HG02981 (cell line): ENCODE results near the gene ITGB3BP.
"Not testable (repeated sequence)": the region's sequence is repeated elsewhere in the genome, so short reads cannot be mapped to it uniquely, and the experiment has no call there.

Experiments used
- ATAC-seq: cut with Tn5 transposase; IDR thresholded peaks from one replicate; pipeline ENCODE4 v1.9.1; 2021; ENCODE audit warnings: mild to moderate bottlenecking, moderate library complexity; ENCODE audit not compliant: unreplicated experiment

The ITGB3BP gene

DNA sequence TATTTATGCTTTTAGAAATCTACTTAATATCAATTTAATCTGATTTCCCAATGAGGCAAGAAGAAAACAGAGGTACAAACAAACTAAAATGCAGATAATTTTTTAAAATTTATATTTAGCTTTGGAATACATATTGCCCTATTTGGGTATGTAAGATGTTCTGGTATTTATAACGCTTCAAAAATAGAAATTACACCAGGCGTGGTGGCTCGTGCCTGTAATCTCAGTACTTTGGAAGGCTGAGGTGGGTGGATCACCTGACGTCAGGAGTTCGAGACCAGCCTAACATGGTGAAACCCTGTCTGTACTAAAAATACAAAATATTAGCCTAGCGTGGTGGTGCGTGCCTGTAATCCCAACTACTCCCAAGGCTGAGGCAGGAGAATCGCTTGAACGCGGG lies 13.3 kb downstream of the ITGB3BP start:
- ATAC-seq: no peak

DNA sequence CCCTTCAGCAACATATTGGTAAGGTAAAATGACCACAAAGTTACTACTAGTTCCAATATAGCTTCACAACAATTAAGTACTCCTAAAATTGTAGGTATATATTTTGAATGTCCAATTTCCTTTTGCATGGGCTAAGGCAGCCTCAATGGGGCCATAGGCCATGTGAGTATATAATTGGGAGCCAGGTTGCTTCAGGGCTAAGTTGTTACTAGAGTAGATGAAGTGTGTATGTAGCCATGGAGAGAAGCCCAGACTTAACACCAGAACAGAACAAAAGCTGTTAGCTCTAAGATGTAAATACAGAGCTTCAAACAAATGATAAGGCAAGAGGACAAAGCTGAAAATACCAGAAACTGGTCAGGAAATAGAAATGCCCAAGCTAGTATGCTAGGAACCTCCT lies 16.2 kb downstream of the ITGB3BP start:
- ATAC-seq: no peak

DNA sequence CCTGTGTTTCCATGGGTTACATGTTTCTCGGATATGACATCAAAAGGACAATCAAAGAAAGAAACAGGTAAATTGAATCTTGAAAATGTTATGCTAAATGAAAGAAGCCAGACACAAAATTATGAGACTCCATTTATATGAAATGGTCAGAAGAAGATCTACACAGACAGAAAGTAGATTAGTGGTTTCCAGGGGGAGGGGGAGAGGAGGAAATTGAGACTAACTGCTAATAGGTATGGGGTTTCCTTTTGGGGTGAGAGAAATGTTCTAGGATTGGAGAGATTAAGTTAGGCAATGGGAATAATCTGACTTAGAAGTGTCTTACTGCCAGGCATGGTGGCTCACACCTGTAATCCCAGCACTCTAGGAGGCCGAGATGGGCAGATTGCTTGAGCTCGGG lies 21.8 kb downstream of the ITGB3BP start:
- ATAC-seq: no peak

DNA sequence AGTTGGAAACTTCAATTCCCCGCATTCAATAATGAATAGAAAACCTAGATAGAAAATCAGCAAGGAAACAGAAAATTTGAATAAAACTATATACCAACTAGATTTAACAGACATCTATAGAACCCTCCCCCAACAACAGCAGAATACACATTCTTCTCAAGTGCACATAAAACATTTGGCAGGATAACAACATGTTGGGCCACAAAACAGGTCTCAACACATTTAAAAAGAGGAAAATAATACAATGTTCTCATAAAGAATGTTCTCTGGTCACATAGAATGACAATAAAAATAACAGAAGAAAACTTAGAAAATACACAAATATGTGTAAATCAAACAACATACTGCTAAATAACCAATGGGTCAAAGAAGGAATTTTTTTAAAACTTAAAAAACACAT lies 24.9 kb downstream of the ITGB3BP start:
- no peak for ATAC-seq

DNA sequence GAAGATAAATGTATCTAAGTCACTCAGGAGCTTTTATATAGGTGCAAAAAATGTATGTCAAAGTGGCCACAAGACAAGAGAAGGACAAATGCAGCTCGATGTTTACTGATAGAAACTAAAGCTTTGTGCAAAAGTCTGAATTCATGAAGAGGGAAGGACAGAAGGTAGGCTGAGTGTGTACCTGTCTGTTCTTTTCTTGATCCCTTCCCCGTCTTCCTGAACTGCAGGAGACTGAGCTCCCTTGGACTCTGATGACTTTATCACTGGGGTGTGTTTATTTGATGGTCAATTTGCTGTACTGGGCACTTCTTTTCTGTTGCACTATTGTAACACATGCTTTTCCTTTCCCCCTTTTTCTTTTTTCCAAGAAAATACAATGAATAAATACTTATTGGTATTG lies 25.4 kb downstream of the ITGB3BP start:
- ATAC-seq: no peak

DNA sequence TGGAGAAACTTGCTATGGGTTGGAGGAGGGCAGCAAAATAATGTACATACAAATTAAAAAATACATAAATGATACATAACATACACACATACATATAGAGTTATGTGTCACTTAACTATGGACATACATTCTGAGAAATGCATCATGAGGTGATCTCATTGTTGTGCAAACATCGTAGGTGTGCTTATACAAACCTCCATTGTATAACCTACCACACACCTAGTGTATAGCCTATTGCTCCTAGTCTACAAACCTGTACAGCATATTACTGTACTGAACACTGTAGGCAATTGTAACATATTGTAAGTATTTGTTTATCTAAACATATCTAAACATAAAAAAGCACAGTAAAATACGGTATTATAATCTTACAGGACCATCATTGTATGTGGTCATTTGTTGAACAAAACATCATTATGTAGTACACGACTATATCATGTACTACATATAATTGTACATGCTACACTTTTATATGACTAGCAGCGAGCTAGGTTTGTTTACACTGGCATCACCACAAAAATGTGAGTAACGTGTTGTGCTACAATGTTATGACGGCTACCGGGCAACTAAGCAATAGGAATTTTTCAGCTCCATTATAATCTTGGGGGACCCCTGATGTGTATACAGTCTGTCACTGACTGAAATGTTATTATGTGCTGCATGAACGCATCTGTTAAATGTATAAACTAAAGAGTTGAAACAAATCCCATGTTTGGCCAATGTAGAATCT lies 35.5 kb downstream of the ITGB3BP start:
- no peak for ATAC-seq

DNA sequence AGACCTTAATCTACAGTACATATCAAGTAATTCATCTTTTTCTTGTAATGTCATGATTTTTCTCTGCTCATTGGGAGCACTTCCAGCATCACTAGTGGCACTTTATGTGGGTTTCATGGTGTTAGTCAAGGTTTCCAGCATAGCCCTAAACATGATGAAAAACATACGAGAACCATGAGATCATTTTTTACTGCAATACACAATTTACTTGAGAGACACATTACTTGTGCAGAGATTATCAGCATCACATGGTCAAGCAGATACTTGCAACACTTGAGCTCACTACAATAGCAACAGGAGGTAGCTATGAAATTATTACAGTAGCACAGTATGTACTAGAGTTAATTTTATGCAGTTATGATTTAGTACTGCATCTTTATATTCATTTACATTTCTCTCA lies 36.4 kb downstream of the ITGB3BP start:
- no peak for ATAC-seq

DNA sequence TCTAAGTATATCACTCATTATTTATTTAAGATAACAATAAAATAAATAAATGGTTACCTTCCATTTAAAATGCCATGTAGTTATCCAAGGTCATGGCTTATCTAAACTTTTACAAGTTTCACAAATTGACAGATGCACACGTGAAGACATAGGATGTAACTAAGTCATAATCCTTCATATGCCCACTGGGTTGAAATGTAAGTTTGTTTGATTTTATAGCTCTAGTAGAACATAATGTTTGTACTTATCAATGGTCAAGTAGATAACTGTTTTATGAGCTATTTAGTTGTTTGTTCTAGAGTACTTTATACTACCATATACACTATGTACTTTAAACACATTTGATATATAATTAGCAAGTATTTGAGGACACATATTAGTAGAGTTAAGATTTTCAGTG lies 43.0 kb downstream of the ITGB3BP start:
- no peak for ATAC-seq

DNA sequence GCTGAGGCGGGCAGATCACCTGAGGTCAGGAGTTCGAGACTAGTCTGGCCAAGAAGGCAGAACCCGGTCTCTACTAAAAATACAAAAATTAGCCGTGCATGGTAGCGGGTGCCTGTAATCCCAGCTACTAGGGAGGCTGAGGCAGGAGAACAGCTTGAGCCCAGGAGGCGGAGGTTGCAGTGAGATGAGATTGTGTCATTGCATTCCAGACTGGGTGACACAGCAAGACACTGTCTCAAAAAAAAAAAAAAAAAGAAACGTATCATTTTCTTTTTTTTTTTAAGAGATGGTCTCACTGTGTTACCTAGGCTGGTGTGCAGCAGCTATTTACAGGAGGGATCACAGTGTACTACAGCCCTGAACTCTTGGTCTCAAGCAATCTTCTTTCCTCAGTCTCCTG lies 47.3 kb downstream of the ITGB3BP start:
- ATAC-seq: no peak

DNA sequence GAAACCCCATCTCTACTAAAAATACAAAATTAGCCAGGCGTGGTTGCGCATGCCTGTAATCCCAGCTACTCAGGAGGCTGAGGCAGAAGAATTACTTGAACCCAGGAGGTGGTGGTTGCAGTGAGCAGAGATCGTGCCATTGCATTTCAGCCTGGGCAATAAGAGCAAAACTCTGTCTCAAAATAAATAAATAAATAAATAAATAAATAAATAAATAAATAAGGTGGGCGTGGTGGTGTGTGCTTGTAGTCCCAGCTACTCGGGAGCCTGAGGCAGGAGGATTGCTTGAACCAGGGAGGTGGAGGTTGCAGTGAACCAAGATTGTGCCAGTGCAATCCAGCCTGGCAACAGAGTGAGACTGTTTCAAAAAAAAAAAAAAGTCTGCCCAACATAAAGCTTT lies 54.3 kb downstream of the ITGB3BP start:
- not testable (repeated sequence) for ATAC-seq

DNA sequence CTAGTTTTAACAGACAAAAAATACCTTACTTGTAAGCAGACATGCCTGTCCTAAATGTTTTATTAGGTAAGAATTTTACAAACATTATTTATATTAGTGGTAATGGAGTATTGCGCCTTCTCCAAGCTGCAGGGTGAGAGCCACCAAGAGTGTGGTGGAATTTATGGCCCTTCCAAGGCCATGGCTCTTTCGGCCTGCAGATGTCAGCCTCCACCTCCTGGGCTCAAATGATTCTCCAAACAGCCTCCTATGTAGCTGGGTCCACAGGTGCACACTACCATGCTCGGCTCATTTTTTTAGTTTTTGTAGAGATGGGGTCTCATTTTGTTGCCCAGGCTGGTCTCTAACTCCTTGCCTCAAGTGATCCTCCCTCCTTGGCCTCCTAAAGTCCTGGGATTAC lies 56.3 kb downstream of the ITGB3BP start:
- ATAC-seq: no peak

DNA sequence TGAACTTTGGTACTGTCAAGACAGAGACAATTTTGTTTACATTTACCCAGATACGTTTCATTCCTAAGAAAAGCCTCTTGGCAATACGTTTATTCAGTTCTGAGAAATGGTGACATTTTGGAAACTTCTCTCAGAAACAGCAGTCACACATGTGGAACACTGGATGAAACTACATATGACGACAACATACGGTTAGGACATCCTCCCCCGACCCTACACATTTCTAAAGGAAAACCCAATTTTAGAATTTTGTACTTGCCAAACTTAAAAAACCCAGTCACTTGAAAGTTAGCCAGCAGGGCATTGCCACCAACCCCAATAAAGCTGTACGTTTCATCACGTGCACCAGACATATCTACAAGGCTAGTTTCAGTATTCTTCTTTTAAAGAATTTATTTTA lies 56.8 kb downstream of the ITGB3BP start:
- no peak for ATAC-seq

DNA sequence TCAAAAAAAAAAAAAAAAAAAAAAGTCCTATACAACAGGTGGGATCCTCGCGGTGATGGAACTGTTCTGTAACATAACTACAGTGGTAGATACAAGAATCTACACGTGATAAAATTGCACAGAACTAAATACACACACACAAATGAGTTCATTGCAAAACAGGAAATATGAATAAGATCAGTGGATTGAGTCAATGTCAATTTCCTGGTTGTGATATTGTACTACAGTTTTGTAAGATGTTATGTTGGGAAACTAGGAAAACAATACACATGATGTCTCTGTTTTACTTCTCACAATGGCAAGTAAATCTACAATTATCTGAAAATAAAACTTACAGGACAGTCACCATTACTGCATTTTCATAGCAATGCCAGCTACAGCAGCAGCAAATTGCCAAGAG lies 59.8 kb downstream of the ITGB3BP start:
- no peak for ATAC-seq

DNA sequence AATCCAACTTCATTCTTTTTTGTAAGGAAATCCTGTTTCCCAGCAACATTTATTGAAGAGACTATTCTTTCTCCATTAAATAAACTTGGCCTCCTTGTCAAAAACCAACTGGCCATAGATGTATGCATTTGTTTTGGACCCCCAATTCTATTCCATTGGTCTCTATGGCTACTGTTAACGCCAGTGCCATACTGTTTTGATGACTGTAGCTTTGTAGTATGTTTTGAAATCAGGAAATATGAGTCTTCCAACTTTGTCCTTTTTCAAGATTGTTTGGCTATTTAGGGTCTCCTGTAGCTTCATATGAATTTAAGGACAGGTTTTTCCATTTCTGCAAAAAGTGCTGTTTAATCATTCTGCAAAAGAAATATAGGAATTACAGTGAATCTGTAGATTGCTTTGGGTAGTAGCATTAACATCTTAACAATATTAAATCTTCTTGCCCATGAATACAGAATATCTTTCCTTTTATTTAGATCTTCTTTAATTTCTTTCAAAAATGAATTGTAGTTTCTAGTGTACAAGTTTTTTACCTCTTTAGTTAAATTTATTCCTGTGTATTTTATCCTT lies 61.3 kb downstream of the ITGB3BP start:
- no peak for ATAC-seq

DNA sequence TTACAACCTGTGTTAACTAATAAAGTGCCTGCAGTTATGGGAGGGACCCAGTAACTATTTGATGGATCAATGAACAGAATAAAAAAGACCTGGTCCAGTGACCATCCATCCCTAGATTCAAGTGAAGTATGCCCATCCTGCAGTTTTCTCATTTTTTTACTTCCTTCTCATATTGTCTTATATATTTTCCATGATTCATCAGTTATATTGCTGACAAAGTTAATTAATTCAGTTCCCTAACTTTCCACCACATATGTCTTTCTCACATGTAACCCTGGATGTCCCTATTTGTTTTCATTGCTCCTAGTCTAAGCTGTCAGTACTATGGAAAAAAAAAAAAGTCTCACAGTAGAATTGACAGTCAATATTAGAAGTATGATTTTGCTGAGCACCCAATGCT lies 64.3 kb downstream of the ITGB3BP start:
- no peak for ATAC-seq

DNA sequence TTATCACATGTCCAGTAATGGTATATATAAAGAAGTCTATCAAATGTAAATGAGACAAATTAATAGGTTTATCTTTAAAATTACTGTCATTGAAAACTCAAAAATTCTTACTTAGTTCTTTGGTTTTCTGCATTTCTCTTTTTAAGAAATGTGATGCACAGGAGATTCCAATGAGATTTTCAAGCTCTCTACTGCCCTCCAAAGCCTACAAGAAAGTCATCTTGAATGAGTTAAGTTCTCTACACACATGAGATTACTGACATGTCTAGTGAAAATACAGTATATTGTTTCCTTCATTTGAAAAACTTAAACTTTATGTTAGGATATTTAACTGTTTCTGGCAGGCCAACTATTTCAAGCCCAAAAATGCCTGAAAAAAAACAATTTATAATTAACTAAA lies 68.8 kb downstream of the ITGB3BP start:
- ATAC-seq: no peak

DNA sequence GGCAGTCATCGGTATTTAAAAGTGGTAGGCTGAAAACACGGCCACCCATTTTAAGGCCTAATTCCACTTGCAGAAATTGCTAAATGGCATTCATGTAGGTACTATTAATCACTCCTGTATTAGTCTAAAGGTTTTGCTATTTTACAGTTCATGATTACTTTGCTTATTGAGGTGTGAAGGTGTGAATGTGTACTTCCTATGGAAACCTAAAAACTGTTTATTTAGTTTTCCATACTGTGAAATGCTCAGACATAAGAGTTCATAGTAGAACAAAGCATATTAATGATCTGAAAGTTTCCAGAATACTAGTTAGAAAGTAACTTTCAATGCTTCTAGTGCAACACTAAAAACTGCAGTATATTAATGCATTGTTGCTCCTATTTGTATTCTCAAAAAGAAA lies 69.8 kb downstream of the ITGB3BP start:
- no peak for ATAC-seq

DNA sequence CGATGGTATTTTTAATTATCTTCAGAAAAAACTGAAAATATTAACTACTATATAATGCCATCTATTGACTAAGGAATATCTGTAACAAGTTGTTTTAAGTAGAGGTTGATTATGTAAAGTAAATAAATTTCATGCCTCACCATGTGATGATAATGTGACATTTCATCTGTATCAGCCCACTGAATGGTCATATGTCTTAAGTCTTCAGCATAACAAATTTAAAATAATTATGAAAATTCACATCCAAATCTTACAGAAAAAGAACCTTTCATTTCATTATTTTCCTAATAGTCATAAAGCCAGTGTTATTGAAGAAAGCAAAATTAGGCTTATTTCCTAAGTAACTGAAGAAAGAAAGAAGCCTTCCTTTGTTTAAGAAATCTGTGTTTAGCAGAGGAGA lies 72.6 kb downstream of the ITGB3BP start:
- no peak for ATAC-seq

DNA sequence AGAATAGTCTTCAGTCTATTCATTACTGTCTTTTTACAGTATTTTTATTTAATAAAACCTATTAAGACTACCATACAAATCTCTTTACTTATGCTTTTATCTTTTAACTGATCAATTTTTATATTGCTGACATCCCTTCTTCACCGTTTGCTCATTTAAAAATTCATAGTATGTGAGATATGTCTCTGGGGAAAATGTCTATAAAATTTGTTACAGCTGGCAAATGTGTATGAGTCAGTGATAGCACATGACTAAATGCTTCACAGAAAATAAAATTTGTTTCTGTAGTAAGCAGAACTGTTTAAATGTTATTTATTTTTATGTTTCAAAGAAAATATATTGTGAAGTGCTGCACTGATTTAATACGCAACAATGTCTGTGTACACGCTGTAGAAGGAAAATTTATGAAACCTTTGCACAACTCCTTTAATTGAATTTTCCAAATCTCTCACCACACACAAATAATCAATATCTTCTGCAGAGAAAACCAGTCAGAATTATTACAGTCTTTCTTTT lies 74.2 kb downstream of the ITGB3BP start:
- ATAC-seq: no peak

DNA sequence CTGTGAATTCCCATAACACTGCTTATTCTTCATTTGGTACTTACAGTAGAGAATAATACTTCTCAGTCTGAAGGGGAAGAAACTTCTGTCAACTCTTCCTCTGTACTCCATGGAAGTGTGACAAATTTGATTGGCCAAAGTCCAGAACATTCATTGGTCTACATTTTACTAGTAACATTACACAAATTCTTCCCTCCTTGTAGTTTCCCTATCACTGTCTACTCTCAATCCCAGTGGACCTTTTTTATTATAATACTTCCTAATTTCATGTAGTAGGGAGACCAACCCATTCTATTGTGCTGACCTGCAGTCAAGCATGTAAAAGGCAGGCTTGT lies 80.9 kb downstream of the ITGB3BP start:
- ATAC-seq: no peak

DNA sequence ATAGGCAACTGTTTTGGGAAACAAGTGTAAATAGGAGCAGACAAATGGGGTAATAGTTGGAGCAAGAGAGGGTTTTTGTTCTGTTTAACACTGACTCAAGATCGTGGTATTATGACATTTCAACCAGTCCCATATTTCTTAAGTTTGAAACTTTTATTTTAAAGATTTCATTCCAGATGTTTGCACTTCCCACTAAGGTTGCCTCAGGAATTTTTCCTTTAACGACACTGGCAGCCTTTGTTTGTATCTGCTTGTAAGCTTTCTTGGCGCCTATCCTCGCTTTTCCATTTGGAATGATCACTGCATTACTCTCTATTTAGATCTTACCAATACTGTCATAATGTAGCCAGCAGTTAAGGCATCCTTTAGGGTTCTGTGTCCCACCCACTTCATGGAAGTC lies 87.9 kb downstream of the ITGB3BP start:
- ATAC-seq: no peak

DNA sequence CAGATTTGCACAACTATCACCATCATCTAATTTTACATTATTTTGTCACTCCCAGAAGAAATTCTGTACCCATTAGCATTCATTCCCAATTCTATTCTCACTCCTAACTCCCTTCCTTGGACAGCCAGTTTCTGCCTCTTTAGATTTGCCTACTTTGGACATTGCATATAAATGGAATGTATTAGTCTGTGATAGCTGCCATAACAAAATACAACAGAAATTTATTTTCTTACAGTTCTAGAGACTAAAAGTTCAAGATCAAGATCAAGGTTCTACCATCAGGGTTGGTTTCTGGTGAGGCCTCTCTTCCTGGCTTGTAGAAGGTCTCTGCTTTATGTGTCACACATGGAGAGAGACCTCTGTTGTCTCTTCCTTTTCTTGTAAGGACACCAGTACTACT lies 93.7 kb downstream of the ITGB3BP start:
- ATAC-seq: no peak

DNA sequence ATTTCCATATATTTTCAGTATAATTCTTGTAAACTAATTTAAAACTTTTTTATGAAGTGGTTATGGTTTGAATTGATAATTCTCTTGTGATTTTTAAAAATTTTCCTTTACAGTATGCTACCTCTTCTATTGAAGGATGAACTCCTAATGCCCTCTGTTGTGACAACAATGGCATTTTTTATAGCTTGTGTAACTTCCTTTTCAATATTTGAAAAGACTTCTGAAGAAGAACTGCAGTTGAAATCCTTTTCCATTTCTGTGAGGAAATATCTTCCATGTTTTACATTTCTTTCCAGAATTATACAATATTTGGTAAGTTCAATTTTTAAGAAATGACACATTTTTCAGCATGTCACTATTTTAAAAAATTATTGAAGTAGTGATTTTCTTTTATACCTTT lies 94.2 kb downstream of the ITGB3BP start:
- no peak for ATAC-seq
